AG20443 (cell line): ENCODE results near the gene KDM5C.

Experiments
- DNase-seq: peaks from one replicate; pipeline ENCODE4 v3.0.0; 2012; ENCODE audit warnings: low spot score, mixed read lengths

KDM5C gene

DNA sequence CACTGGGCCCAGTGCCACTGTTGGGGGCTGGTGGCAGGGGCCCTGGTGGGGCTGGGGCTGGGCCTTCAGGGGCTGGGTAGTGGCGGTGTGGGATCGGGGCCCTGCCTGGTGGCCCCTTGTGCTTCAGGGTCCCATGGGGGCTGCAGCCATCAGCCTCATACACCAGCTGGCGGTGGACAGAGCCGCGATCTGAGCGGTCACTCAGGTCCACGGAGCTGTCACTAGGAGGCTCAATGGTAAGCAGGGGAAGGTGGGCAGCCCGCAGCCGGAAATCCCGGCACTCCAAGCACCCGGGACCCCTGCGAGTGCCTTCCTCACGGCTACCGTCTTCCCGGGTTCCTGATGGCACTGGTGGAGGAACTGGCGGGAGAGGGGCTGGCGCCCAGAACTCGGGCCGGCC, 25.5 kb upstream of the KDM5C start:
- no peak for DNase-seq

DNA sequence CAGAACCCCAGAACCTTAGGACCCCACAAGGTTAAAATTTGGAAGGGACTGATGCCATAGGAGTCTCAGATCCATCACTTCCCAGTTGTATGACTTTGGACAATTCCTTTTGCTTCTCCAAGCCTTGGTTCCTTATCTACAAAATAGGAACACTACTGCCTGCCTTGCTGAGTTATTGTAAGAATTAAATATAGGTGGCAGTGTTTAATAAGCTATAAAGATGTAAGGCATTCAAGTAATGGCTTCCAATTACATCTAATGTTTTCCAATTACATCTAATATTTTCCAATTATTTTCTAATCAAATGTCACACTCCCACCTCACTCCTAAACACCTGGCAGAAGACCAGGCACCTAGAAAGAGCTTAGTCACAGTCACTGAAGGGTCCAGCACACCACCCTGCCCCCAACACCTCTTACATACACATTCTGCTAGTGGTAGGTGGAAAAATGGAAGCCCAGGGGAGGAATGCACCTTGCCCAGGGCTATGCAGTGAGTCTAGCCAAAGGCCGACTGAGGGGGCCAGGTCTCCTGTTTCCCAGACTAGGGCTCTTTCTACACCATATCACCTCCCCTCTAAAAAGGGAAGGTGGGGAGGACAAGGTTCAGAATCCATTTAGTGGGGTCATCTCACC, 24.5 kb upstream of the KDM5C start:
- no peak for DNase-seq

DNA sequence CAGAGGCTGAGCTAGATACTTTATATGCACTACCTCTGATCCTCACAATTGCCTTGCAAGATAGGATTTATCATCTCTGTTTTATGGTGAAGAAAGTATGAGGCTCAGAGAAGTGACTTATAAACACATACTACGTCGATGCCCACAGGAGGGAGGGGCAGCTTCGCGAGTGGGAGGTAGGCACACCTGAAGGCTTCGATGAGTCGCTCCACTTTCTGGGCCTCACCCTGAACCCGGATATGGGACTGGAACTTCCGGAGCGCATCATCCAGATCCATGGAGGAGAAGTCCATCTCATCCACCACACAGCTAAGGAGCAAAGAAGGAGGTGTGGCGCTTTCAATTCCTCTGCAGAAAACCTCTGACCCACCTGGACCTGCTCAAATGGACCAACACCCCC, 22.9 kb upstream of the KDM5C start:
- no peak for DNase-seq

GRCh38 chrX:53246231-53246630, 21.2 kb upstream of the KDM5C start:
- DNase-seq: no peak

GRCh38 chrX:53244610-53245009, 19.6 kb upstream of the KDM5C start:
- peak; percentile 11 for DNase-seq

DNA sequence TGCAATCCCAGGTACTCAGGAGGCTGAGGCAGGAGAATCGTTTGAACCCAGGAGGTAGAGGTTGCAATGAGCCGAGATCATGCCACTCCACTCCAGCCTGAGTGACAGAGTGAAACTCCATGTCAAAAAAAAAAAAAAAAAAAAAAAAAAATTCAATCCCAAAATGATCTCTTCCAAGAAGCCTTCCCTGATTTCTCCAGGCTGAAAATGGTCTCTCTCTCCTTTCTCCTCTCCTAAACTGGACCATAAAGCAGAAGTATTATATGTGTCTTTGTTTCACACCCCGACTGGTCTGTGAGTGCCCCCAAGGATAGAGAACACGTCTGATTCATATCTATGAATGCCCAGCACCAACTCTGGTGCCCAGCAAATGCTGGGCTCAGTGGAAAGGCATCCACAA, 17.3 kb upstream of the KDM5C start:
- no peak for DNase-seq

DNA sequence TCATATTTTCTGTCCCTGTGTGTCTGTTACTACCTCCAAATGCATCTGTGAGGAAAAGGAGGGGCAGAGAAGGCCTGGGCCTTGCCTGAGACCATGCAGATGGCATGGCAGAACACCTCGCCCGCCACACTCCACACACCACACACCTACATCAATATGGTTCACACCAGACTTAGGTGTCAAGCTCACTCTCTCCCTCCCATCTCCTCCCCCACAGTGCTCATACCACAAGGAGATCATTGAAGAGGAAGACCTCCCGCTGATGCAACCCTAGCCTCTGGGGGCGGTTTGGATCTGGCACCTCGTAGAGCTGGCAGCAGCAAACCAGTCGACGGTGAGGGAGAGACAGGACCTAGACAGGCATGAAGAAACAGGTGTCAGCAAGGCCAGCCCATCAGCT, 16.6 kb upstream of the KDM5C start:
- DNase-seq: no peak

GRCh38 chrX:53239474-53239873, 14.5 kb upstream of the KDM5C start:
- peak; percentile 11 for DNase-seq

GRCh38 chrX:53237056-53237455, 12.0 kb upstream of the KDM5C start:
- no peak for DNase-seq

- no peak for DNase-seq
Measured at GRCh38 chrX:53236025-53236679, 11.1 kb upstream of the KDM5C start.

DNA sequence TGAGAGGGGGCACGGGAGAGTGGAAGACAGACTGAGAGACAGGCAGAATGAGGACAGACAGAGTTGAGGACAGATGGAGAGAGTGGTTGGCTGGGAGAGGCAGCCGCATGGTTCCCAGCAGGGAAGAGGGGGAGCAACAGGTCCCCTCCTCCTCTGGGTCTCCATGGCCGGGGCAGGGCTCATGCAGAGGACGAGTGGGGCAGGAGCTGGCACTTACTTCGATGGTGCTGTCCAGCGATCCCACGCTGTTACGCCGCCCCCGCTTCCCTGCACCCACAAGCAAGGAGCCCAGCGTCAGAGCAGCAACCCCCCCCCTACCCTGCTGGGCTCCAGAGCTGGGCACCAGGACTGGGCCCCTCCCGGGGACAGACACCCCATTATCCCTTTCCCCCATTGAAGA, 10.6 kb upstream of the KDM5C start:
- no peak for DNase-seq

- DNase-seq: no peak
Measured at GRCh38 chrX:53234484-53234883, 9.5 kb upstream of the KDM5C start.

GRCh38 chrX:53233536-53233935, 8.5 kb upstream of the KDM5C start:
- no peak for DNase-seq

- DNase-seq: no peak
Measured at GRCh38 chrX:53230116-53230515, 5.1 kb upstream of the KDM5C start.

DNA sequence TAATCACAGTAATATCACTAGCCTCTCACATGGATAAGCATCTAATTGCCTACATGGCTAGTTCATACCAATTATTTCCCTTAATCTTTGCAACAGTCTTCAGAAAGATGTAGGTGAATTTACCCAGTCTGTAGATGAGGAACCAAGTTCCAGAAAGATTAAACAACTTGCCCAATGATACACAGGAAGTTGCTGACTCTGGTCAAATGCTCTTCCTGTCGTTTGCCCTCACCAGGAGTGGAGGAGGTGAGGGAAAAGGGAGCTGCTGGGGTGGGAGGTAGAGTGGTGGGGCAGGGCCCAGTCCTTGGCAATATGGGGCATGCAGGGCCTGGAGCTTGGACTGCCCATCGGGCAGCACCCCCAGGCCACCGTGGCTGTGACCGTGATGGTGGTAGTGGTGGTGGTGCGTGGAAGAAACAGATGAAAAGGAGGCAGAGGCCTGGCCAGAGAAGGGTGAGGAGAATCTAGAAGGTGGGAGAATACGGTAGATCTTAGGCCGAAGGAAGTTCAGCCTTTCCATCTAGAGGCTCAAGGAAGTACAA, 2.3 kb upstream of the KDM5C start:
- no peak for DNase-seq

DNA sequence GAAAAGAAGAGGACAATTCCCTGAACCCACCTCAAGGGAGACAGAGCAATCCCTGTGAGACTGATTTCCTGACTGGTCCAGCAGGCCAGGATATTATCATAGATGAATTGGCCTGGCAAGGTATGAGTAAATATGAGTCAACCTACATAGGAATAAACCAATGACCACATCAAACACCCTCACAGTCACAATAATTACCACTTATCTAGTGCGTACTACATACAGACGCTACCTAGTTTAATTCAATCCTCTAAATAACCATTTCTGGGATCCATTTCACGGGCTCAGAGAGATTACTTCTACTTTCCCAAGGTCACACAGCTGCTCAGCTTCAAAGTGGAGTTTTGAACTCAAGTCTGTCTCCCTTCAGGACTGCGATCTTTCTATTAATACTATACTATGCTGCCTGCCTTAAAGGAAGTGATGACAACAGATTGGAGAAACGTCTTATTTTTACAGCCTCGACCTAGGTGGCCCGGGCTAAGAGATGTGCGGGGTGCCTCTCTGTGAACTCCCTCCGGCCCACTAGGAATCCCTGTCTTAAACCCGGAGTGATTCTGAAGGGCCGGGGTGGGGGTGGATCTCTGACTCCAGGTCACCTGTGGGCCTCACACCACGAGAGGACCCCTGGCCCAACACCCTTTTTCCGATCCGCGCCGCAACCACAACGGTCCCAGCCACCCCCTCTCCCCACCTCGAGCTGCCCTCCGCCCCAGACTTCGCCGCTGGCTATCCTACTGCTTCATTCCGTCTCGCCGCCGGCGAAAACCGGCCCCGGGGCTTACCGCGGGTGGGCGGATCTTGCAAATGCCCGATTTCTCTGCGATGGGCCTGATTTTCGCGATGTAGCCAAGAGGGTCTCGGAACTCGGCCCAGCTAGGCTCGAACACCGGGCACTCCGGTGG, 800 bp downstream of the KDM5C start:
- DNase-seq: peak; percentile 32

GRCh38 chrX:53223068-53223693, 1.8 kb downstream of the KDM5C start:
- DNase-seq: peak; percentile 5

- no peak for DNase-seq
Measured at GRCh38 chrX:53211391-53211978, 13.5 kb downstream of the KDM5C start.

DNA sequence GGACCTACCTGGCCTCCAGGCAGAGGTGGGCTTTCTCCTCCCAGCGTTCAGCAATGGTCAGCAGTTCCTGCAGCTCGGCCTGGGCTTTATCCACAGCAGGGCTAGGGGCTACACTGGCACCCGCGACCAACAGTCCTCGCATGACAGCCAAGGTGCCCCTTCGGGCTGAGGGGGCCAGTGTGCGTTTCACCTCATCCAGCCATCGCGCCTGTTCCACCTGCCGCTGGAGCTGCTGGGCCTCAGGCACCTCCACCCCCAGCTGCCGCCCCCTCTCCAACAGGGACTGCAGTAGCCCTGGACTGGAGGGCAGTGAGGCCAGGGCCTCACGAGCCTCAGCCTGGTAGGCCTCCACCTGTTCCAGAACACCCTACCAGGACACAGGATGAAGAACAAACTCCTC, 28.3 kb downstream of the KDM5C start:
- no peak for DNase-seq

DNA sequence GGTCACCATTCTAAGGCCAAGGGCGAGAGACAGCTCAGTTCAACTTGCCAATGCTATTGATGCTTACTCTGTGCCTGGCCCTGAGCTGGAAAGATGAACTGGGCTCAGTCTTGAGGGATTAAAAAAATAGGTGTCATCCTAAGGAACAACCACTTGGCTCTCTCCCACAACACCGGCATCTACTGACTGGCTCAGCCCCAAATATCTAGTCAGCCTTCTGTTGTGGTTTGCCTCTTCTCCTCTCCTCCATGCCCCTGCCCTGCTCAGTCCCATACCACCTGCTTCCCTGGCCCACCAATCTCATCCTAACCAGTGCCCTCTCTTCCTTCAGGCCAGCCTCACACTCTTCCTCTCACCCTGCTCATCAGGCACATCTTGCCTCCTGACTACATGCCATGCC, 29.6 kb downstream of the KDM5C start:
- DNase-seq: no peak

DNA sequence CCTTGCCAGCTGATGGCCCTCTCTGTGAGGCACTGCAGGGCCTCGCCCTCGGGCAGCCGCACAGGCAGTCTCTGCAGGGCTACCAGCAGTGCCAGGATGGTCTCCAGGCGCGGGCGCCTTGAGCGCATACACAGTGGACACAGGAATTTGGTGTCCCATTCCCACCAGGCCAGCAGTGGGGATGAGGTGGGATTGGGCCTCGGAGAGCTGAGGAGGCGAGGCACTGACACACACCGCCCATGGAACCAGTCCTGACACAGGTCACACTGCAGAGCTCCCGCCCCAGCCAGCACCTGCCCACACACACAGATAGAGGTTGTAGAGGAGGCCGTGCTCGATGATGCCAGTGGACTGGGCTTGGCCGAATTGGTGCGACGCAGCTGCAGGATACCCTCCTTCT, 30.7 kb downstream of the KDM5C start:
- DNase-seq: no peak

DNA sequence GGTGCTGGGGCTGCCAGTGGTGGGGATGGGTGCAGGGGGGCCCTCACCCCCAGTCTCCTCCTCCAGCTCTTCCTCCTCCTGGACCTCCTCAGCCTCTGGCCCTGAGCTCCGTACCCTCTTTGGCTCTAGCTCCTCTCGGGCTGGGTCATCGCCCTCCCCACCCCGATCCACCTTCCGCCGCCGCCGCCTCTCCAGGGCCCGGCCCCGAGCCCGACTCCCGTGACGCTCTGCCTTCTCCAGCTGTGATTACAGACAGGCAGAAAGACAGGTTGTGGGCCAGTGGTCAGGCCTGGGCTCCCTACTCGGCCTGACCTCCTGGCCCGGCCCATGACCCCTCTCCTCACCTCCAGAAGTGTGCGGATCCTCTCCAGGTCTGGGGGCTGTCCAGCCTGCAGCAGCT, 31.9 kb downstream of the KDM5C start:
- DNase-seq: no peak
